HepG2 (cell line): ENCODE data around the gene SHLD1. TPM values are rescaled to one million over a fixed set of nuclear protein-coding genes. Genes with fewer than 3 reads are reported as not detected.
A peak's percentile ranks its signal among the peaks of the same experiment; 100 is the strongest.

ENCODE experiments used
- FOXK2 ChIP-seq: fragments of 450-650 bp; IDR thresholded peaks from 2 replicates; pipeline ENCODE4 v1.6.1; 2016
- KDM4B ChIP-seq: sonication (generic); formaldehyde crosslinking; IDR thresholded peaks from 2 replicates; pipeline ENCODE4 v1.4.0; 2020; ENCODE audit warnings: missing genetic modification reagents
- MATR3 ChIP-seq: sonication (generic); formaldehyde crosslinking; IDR thresholded peaks from 2 replicates; pipeline ENCODE4 v1.4.0; 2020; ENCODE audit warnings: missing genetic modification reagents
- NCOR1 ChIP-seq: fragments of 200-600 bp; sonication (generic); IDR thresholded peaks from 2 replicates; pipeline ENCODE4 v1.7.0; 2017; ENCODE audit warnings: antibody characterized with exemption, low read length, borderline replicate concordance
- PAWR ChIP-seq: sonication (generic); formaldehyde crosslinking; IDR thresholded peaks from 2 replicates; pipeline ENCODE4 v1.4.0; 2020; ENCODE audit warnings: missing genetic modification reagents, mild to moderate bottlenecking, borderline replicate concordance
- PRPF4 ChIP-seq: fragments of 200-400 bp; formaldehyde crosslinking; IDR thresholded peaks from 2 replicates; pipeline ENCODE4 v1.6.1; 2016; ENCODE audit warnings: low read length, low read depth; ENCODE audit not compliant: poor library complexity, severe bottlenecking
- RARG ChIP-seq: sonication (generic); formaldehyde crosslinking; IDR thresholded peaks from 2 replicates; pipeline ENCODE4 v1.4.0; 2020; ENCODE audit warnings: low read depth, mild to moderate bottlenecking, missing genetic modification reagents
- RBM22 ChIP-seq: fragments of 200-400 bp; formaldehyde crosslinking; optimal IDR thresholded peaks from 2 replicates; pipeline ENCODE3; 2017; ENCODE audit warnings: mild to moderate bottlenecking, low read length, moderate library complexity
- RELA ChIP-seq: sonication (generic); formaldehyde crosslinking; IDR thresholded peaks from 2 replicates; pipeline ENCODE4 v1.4.0; 2020; ENCODE audit warnings: missing genetic modification reagents
- THYN1 ChIP-seq: sonication (generic); formaldehyde crosslinking; IDR thresholded peaks from 2 replicates; pipeline ENCODE4 v1.8.1; 2023; ENCODE audit warnings: low read depth, mild to moderate bottlenecking, moderate library complexity, missing genetic modification reagents, borderline replicate concordance
- U2AF2 ChIP-seq: fragments of 200-400 bp; formaldehyde crosslinking; IDR thresholded peaks from 2 replicates; pipeline ENCODE4 v1.6.1; 2017; ENCODE audit warnings: low read depth, mild to moderate bottlenecking, low read length
- ZFX ChIP-seq: sonication (generic); formaldehyde crosslinking; IDR thresholded peaks from 2 replicates; pipeline ENCODE4 v1.4.0; 2020; ENCODE audit warnings: mild to moderate bottlenecking, low read depth, missing genetic modification reagents, moderate library complexity
- ZNF136 ChIP-seq: sonication (generic); formaldehyde crosslinking; IDR thresholded peaks from 2 replicates; pipeline ENCODE4 v1.8.1; 2022; ENCODE audit warnings: low read depth, mild to moderate bottlenecking, moderate library complexity, missing genetic modification reagents
- ZNF274 ChIP-seq: sonication (generic); formaldehyde crosslinking; IDR thresholded peaks from 2 replicates; pipeline ENCODE4 v1.5.1; 2020; ENCODE audit warnings: mild to moderate bottlenecking, missing genetic modification reagents
- ZNF773 ChIP-seq: sonication (generic); formaldehyde crosslinking; IDR thresholded peaks from 2 replicates; pipeline ENCODE4 v1.4.0; 2020; ENCODE audit warnings: missing genetic modification reagents, borderline replicate concordance
- polyA plus RNA-seq, 8 experiments: library from polyadenylated mRNA; depleted of rRNA in 3 of 8; stranded (reverse) in 7 of 8; unstranded in 1 of 8; fragments of >200 nt; fragmentation: Illumina TruSeq in 4 of 8; extraction: Trizol in 4 of 8; gene quantifications; 2 replicates each; pipeline versions ENCODE4 v1.2.1 to v1.2.3, GENCODE V29; 2011 to 2016; ENCODE audit warnings: low read depth in 4 of 8, missing spikeins in 1 of 8, mixed read lengths in 1 of 8; ENCODE audit not compliant: insufficient read depth in 1 of 8
- total RNA-seq, 5 experiments: library from RNA; depleted of rRNA; stranded (reverse); fragments of >200 nt; fragmentation: Illumina TruSeq; extraction: Trizol; gene quantifications; 2 replicates each; pipeline ENCODE4 v1.2.3, GENCODE V29; 2016; ENCODE audit warnings: low read depth in 1 of 5
- TF ChIP-seq, protein P1 (sequence below): sonication (generic); formaldehyde crosslinking; IDR thresholded peaks from 2 replicates; pipeline ENCODE4 v1.8.0; 2022; ENCODE audit warnings: low read depth, missing genetic modification reagents
- TF ChIP-seq, protein P2 (sequence below): sonication (generic); formaldehyde crosslinking; IDR thresholded peaks from 2 replicates; pipeline ENCODE4 v1.4.0; 2020; ENCODE audit warnings: missing genetic modification reagents
- TF ChIP-seq, protein P3 (sequence below): IDR thresholded peaks from 2 replicates; pipeline ENCODE4 v1.6.1; 2016; ENCODE audit warnings: missing compliant biosample characterization, missing genetic modification reagents, borderline replicate concordance
- TF ChIP-seq, protein P4 (sequence below): sonication (generic); formaldehyde crosslinking; IDR thresholded peaks from 2 replicates; pipeline ENCODE4 v1.4.0; 2020; ENCODE audit warnings: missing genetic modification reagents

SHLD1 gene
- total and polyA plus RNA-seq, 2 of the 13 experiments (the other 11 are each of a cell fraction or from before 2014, with no cell fraction given): 8.9 to 10.0 TPM

DNA sequence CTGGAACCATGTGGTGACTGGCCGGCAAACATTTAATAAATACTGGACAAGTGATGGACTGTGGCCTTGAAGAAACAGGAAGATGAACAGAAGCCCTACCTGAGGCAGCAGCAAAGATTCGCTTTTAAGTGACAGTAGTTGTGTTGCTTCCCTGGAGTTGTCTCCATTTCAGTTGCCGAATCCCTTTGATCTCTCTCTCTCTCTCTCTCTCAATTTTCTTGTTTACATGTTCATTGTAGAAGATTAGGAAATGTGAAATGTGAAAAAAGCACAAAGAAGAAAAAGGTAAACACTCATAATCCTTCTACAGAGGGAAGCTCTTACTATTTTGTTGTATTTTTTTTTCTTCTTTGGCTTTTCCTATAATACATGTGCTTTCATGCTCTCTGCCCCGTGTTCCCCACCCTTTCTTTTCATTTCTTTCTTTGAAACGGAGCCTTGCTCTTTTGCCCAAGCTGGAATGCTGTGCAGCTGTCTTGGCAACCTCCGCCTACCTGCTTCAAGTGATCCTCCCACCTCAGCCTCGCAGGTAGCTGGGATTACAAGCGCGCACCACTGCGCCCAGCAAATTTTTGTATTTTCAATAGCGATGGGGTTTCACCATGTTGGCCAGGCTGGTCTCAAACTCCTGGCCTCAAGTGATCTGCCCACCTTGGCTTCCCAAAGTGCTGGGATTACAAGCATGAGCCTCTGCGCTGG, 81.5 kb downstream of the SHLD1 start (continued):
- no peak for TF ChIP-seq PRPF4
- TF ChIP-seq ZFX: no peak
- TF ChIP-seq, protein P1, sequence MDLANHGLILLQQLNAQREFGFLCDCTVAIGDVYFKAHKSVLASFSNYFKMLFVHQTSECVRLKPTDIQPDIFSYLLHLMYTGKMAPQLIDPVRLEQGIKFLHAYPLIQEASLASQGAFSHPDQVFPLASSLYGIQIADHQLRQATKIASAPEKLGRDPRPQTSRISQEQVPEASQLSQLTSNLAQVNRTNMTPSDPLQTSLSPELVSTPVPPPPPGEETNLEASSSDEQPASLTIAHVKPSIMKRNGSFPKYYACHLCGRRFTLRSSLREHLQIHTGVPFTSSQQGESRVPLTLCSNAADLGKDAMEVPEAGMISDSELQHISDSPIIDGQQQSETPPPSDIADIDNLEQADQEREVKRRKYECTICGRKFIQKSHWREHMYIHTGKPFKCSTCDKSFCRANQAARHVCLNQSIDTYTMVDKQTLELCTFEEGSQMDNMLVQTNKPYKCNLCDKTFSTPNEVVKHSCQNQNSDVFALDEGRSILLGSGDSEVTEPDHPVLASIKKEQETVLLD (CRISPR knock-in tag): no peak
- TF ChIP-seq RARG (CRISPR knock-in tag): no peak
- no peak for TF ChIP-seq ZNF274 (CRISPR knock-in tag)
- no peak for TF ChIP-seq U2AF2
- peak; percentile 32; the same call in 1 of the 2 replicates for TF ChIP-seq NCOR1
- TF ChIP-seq ZNF136 (CRISPR knock-in tag): no peak
- no peak for TF ChIP-seq RBM22
- no peak for TF ChIP-seq ZNF773 (CRISPR knock-in tag)
- TF ChIP-seq THYN1: no peak
- no peak for TF ChIP-seq PAWR (CRISPR knock-in tag)
- TF ChIP-seq, protein P2, sequence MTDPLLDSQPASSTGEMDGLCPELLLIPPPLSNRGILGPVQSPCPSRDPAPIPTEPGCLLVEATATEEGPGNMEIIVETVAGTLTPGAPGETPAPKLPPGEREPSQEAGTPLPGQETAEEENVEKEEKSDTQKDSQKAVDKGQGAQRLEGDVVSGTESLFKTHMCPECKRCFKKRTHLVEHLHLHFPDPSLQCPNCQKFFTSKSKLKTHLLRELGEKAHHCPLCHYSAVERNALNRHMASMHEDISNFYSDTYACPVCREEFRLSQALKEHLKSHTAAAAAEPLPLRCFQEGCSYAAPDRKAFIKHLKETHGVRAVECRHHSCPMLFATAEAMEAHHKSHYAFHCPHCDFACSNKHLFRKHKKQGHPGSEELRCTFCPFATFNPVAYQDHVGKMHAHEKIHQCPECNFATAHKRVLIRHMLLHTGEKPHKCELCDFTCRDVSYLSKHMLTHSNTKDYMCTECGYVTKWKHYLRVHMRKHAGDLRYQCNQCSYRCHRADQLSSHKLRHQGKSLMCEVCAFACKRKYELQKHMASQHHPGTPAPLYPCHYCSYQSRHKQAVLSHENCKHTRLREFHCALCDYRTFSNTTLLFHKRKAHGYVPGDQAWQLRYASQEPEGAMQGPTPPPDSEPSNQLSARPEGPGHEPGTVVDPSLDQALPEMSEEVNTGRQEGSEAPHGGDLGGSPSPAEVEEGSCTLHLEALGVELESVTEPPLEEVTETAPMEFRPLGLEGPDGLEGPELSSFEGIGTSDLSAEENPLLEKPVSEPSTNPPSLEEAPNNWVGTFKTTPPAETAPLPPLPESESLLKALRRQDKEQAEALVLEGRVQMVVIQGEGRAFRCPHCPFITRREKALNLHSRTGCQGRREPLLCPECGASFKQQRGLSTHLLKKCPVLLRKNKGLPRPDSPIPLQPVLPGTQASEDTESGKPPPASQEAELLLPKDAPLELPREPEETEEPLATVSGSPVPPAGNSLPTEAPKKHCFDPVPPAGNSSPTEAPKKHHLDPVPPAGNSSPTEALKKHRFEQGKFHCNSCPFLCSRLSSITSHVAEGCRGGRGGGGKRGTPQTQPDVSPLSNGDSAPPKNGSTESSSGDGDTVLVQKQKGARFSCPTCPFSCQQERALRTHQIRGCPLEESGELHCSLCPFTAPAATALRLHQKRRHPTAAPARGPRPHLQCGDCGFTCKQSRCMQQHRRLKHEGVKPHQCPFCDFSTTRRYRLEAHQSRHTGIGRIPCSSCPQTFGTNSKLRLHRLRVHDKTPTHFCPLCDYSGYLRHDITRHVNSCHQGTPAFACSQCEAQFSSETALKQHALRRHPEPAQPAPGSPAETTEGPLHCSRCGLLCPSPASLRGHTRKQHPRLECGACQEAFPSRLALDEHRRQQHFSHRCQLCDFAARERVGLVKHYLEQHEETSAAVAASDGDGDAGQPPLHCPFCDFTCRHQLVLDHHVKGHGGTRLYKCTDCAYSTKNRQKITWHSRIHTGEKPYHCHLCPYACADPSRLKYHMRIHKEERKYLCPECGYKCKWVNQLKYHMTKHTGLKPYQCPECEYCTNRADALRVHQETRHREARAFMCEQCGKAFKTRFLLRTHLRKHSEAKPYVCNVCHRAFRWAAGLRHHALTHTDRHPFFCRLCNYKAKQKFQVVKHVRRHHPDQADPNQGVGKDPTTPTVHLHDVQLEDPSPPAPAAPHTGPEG (CRISPR knock-in tag): no peak
- TF ChIP-seq MATR3 (CRISPR knock-in tag): no peak
- TF ChIP-seq, protein P3, sequence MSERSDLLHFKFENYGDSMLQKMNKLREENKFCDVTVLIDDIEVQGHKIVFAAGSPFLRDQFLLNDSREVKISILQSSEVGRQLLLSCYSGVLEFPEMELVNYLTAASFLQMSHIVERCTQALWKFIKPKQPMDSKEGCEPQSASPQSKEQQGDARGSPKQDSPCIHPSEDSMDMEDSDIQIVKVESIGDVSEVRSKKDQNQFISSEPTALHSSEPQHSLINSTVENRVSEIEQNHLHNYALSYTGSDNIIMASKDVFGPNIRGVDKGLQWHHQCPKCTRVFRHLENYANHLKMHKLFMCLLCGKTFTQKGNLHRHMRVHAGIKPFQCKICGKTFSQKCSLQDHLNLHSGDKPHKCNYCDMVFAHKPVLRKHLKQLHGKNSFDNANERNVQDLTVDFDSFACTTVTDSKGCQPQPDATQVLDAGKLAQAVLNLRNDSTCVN (CRISPR knock-in tag): no peak
- TF ChIP-seq FOXK2: no peak
- TF ChIP-seq KDM4B: no peak
- TF ChIP-seq RELA (CRISPR knock-in tag): no peak
- TF ChIP-seq, protein P4, sequence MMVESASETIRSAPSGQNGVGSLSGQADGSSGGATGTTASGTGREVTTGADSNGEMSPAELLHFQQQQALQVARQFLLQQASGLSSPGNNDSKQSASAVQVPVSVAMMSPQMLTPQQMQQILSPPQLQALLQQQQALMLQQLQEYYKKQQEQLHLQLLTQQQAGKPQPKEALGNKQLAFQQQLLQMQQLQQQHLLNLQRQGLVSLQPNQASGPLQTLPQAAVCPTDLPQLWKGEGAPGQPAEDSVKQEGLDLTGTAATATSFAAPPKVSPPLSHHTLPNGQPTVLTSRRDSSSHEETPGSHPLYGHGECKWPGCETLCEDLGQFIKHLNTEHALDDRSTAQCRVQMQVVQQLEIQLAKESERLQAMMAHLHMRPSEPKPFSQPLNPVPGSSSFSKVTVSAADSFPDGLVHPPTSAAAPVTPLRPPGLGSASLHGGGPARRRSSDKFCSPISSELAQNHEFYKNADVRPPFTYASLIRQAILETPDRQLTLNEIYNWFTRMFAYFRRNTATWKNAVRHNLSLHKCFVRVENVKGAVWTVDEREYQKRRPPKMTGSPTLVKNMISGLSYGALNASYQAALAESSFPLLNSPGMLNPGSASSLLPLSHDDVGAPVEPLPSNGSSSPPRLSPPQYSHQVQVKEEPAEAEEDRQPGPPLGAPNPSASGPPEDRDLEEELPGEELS (CRISPR knock-in tag): peak; percentile 50; the same call in 1 of the 2 replicates
